Endothelial cell of umbilical vein (primary cell): ENCODE data around the gene PNPLA5. TPM values are rescaled to one million over a fixed set of nuclear protein-coding genes. Genes with fewer than 3 reads are reported as not detected.

Experiments used
- BruUV-seq: library from RNA; stranded (reverse); fragments of 400-500 nt; replicated peaks from 2 replicates; lab custom pipeline; 2021; lab: Mats Ljungman, UMichigan
- CTCF ChIA-PET: fragments of 300-600, 350-600 bp; sonication (Branson Sonifier 250); formaldehyde crosslinking; loops from one replicate; lab custom pipeline; 2021; ENCODE audit warnings: antibody characterized with exemption, inconsistent platforms; lab: Charles Lee
- POLR2A ChIA-PET: fragments of 300-600, 350-600 bp; sonication (Branson Sonifier 250); formaldehyde crosslinking; loops from one replicate; lab custom pipeline; 2021; ENCODE audit warnings: antibody characterized with exemption, inconsistent platforms; lab: Charles Lee
- DNase-seq: peaks from one replicate; pipeline ENCODE4 v3.0.0-alpha.2; 2011; ENCODE audit warnings: low read depth, low spot score
- FAIRE-seq: peaks from 2 replicates; lab custom pipeline; 2011; peaks lifted over from hg19 to GRCh38; lab: Jason Lieb, UNC
- H2AFZ ChIP-seq: 2 replicates; pipeline ENCODE4 v1.6.0; 2012; ENCODE audit warnings: low read depth, low read length, control low read depth, inconsistent platforms
- H3K27ac ChIP-seq: 2 replicates; pipeline ENCODE4 v1.5.1; 2011; ENCODE audit warnings: low read depth, mild to moderate bottlenecking, control low read depth, low read length, moderate library complexity; ENCODE audit not compliant: insufficient read depth
- H3K27me3 ChIP-seq, 2 experiments: 2 replicates each; pipeline versions ENCODE4 v1.6.0 to v1.6.1; 2011; ENCODE audit warnings: low read length in 2 of 2, mixed read lengths in 1 of 2; ENCODE audit not compliant: control insufficient read depth in 2 of 2, insufficient read depth in 2 of 2
- H3K36me3 ChIP-seq, 2 experiments: 2 replicates in 1 of 2; 3 replicates in 1 of 2; pipeline ENCODE4 v1.5.1; 2011; ENCODE audit warnings: low read length in 2 of 2, mild to moderate bottlenecking in 1 of 2, moderate library complexity in 1 of 2; ENCODE audit not compliant: control insufficient read depth in 2 of 2, insufficient read depth in 2 of 2; ENCODE audit errors: extremely low read depth in 1 of 2
- H3K4me1 ChIP-seq: 3 replicates; pipeline ENCODE4 v1.5.1; 2011; ENCODE audit warnings: mild to moderate bottlenecking, low read length; ENCODE audit not compliant: control insufficient read depth, insufficient read depth; ENCODE audit errors: extremely low read depth
- H3K4me2 ChIP-seq: 2 replicates; pipeline ENCODE4 v1.6.1; 2011; ENCODE audit warnings: low read length, control low read depth, mixed read lengths; ENCODE audit not compliant: insufficient read depth
- H3K4me3 ChIP-seq, 3 experiments: fragments of 200-600 bp in 1 of 3; sonication (generic), shearing (Covaris generic) in 1 of 3; replicated peaks in 1 of 3; 2 replicates each; pipeline ENCODE4 v1.5.1; 2011 to 2016; ENCODE audit warnings: control low read depth in 3 of 3, low read length in 3 of 3, mild to moderate bottlenecking in 2 of 3, inconsistent platforms in 1 of 3, low read depth in 1 of 3, moderate library complexity in 1 of 3; ENCODE audit not compliant: insufficient read depth in 1 of 3
- H3K79me2 ChIP-seq: 2 replicates; pipeline ENCODE4 v1.6.0; 2012; ENCODE audit warnings: low read length, inconsistent platforms; ENCODE audit not compliant: control insufficient read depth, insufficient read depth
- H3K9ac ChIP-seq: replicated peaks from 2 replicates; pipeline ENCODE3; 2011; ENCODE audit warnings: low read length, control low read depth; ENCODE audit not compliant: insufficient read depth; ENCODE audit errors: extremely low read depth
- H3K9me1 ChIP-seq: replicated peaks from 3 replicates; pipeline ENCODE4 v1.6.0; 2011; ENCODE audit warnings: mild to moderate bottlenecking, low read length; ENCODE audit not compliant: control insufficient read depth, insufficient read depth; ENCODE audit errors: extremely low read depth
- H3K9me3 ChIP-seq: replicated peaks from 2 replicates; pipeline ENCODE4 v1.5.1; 2012; ENCODE audit warnings: low read length, inconsistent platforms; ENCODE audit not compliant: control insufficient read depth, insufficient read depth
- H4K20me1 ChIP-seq: replicated peaks from 2 replicates; pipeline ENCODE3; 2011; ENCODE audit warnings: mild to moderate bottlenecking, low read length; ENCODE audit not compliant: control insufficient read depth, insufficient read depth; ENCODE audit errors: extremely low read depth
- FOS ChIP-seq: IDR thresholded peaks from 2 replicates; pipeline ENCODE4 v1.6.1; 2011; ENCODE audit warnings: mild to moderate bottlenecking, low read length, moderate library complexity, borderline replicate concordance; ENCODE audit not compliant: insufficient read depth
- JUN ChIP-seq: IDR thresholded peaks from 2 replicates; pipeline ENCODE4 v1.6.1; 2011; ENCODE audit warnings: borderline replicate concordance, low read depth; ENCODE audit not compliant: insufficient read length, insufficient read depth
- MYC ChIP-seq: IDR thresholded peaks from one replicate; pipeline ENCODE4 v1.6.1; 2011; ENCODE audit warnings: mild to moderate bottlenecking, low read depth, low read length
- POLR2A ChIP-seq: IDR thresholded peaks from 2 replicates; pipeline ENCODE4 v1.6.1; 2012; ENCODE audit warnings: low read depth, mild to moderate bottlenecking, control low read depth, low read length
- POLR2AphosphoS5 ChIP-seq: IDR thresholded peaks from 2 replicates; pipeline ENCODE4 v1.6.1; 2012; ENCODE audit warnings: low read depth, mild to moderate bottlenecking, control low read depth, low read length, moderate library complexity; ENCODE audit not compliant: insufficient read depth
- dilution Hi-C: fragments of 300-500 bp; cut with MboI; formaldehyde crosslinking; loops from one replicate; pipeline ENCODE4 v1.15.0; 2019; ENCODE audit warnings: low sequenced_read_pairs; ENCODE audit not compliant: extremely low pct_ligation_motif_present
- intact Hi-C: fragments of 100-400 bp; cut with micrococcal nuclease; formaldehyde crosslinking; loops from one replicate; pipeline ENCODE4 v1.10.0; 2022
- polyA plus RNA-seq, 4 experiments: library from polyadenylated mRNA; depleted of rRNA in 3 of 4; stranded (reverse) in 3 of 4; unstranded in 1 of 4; fragments of >200 nt; gene quantifications; 2 replicates each; pipeline versions ENCODE4 v1.2.1 to v1.2.3, GENCODE V29; 2011 to 2012; ENCODE audit warnings: missing spikeins in 1 of 4
- total RNA-seq: library from RNA; stranded (reverse); gene quantifications from 2 replicates; pipeline ENCODE4 v1.2.3, GENCODE V29; 2021
- TF ChIP-seq, protein P1 (sequence below), 2 donors: IDR thresholded peaks; 1 replicate in 1 of 2; 2 replicates in 1 of 2; pipeline ENCODE4 v1.5.1; 2011; ENCODE audit warnings: low read length in 2 of 2, mild to moderate bottlenecking in 2 of 2, moderate library complexity in 2 of 2, control low read depth in 1 of 2, inconsistent platforms in 1 of 2, low read depth in 1 of 2; ENCODE audit not compliant: insufficient read depth in 1 of 2; ENCODE audit errors: extremely low read depth in 1 of 2

The PNPLA5 gene
- total and polyA plus RNA-seq, 2 donors (not counting 3 experiments of a cell fraction or from before 2014, with no cell fraction given): not detected

DNA sequence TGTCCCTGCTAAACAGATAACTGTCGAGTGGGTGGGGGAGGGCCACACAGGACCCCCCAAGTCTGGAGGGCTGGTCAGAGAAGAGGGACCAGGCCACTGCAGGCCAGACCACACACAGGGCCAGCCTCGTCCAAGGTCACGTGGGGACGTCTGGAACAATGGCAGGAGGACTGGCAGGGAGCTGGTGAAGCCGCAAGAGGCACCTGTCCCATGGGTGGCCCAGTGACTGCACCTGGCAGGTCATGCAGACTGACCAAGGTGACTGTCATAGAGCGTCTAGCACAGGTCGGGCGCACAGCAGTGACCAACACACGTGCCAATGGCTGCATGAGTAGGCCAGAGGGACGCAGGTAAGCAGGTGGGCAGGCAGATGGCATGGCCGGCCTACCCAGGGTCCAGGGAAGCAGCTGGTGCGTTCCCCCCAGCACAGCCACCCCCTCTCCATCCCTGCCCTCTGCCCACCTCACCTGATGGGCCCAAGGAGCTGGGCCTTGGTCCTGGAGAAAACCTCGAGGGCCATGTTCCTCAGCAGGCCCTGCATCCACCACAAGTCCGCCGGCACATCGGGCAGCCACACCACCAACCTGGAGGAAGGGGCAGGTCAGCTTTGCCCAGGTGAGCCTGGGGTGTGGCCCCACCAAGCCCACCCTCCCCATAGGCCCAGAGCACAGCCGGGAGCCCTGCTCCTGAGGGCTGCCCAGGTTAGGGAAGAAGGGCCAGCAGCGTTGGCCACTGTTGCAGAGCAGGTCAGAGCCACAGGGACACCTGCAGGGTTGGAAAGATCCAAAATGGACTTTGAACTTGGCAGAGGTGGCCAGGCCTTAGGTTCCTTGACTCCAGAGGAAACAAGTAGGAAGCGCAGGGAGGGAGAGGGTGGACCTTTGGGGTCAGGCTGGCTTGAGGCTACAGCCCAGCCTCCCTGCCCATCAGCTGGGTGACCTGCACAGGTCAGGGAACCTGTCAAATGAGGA is 10.4 kb downstream of the PNPLA5 start:
- Histone ChIP-seq H3K9ac (no peak overlapping the region), H3K9me1 (no peaks in the 10 kb centered on the region), H4K20me1 (no peaks in the 10 kb centered on the region), H3K27ac (no peak overlapping the region), H3K27me3 (no peaks in the 10 kb centered on the region), H2AFZ (no peak overlapping the region), H3K4me2 (no peak overlapping the region), H3K36me3 (no peaks in the 10 kb centered on the region), H3K4me3 (no peak overlapping the region), H3K79me2 (no peaks in the 10 kb centered on the region), H3K9me3 (no peaks in the 10 kb centered on the region), H3K4me1 (no peaks in the 10 kb centered on the region)
- TF ChIP-seq POLR2AphosphoS5 (no peak), JUN (no peak), MYC (no peak), POLR2A (no peak), FOS (no peak)
- TF ChIP-seq, protein P1, sequence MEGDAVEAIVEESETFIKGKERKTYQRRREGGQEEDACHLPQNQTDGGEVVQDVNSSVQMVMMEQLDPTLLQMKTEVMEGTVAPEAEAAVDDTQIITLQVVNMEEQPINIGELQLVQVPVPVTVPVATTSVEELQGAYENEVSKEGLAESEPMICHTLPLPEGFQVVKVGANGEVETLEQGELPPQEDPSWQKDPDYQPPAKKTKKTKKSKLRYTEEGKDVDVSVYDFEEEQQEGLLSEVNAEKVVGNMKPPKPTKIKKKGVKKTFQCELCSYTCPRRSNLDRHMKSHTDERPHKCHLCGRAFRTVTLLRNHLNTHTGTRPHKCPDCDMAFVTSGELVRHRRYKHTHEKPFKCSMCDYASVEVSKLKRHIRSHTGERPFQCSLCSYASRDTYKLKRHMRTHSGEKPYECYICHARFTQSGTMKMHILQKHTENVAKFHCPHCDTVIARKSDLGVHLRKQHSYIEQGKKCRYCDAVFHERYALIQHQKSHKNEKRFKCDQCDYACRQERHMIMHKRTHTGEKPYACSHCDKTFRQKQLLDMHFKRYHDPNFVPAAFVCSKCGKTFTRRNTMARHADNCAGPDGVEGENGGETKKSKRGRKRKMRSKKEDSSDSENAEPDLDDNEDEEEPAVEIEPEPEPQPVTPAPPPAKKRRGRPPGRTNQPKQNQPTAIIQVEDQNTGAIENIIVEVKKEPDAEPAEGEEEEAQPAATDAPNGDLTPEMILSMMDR (IDR thresholded peaks at IDR 0.05; ENCODE audit: extremely low read depth in 1 of 2, insufficient read depth in 1 of 2, low read depth in 1 of 2, low read length in 2 of 2): no peak
- ChIA-PET CTCF (interaction anchor here (1.3 to 2.4 kb wide), 4 partner anchors 9 to 746 kb away, joined by 5 to 92 read pairs (median 16); no protein-coding TSS in a partner anchor), POLR2A (no interaction called here)
- BruUV-seq: no TSS peak
- intact Hi-C loops (no loop called here), dilution Hi-C loops (no loop called here)
- FAIRE-seq: no peak
- DNase-seq: no peak
